NCI-H345 (cell line): ENCODE results near the gene NPIPB9.
"Not testable (repeated sequence)": the region's sequence is repeated elsewhere in the genome, so short reads cannot be mapped to it uniquely, and the experiment has no call there.

Experiments used
- DNase-seq: peaks from one replicate; lab custom pipeline; 2025; lab: John Stamatoyannopoulos, UW

NPIPB9 gene

GRCh38 chr16:28751487-28751886 is at the start of gene NPIPB9:
NPIPB9 (plus strand) TSS chr16:28751787.
- not testable (repeated sequence) for DNase-seq

- not testable (repeated sequence) for DNase-seq
Measured at GRCh38 chr16:28704246-28704645, 47.3 kb upstream of the NPIPB9 start.

DNA sequence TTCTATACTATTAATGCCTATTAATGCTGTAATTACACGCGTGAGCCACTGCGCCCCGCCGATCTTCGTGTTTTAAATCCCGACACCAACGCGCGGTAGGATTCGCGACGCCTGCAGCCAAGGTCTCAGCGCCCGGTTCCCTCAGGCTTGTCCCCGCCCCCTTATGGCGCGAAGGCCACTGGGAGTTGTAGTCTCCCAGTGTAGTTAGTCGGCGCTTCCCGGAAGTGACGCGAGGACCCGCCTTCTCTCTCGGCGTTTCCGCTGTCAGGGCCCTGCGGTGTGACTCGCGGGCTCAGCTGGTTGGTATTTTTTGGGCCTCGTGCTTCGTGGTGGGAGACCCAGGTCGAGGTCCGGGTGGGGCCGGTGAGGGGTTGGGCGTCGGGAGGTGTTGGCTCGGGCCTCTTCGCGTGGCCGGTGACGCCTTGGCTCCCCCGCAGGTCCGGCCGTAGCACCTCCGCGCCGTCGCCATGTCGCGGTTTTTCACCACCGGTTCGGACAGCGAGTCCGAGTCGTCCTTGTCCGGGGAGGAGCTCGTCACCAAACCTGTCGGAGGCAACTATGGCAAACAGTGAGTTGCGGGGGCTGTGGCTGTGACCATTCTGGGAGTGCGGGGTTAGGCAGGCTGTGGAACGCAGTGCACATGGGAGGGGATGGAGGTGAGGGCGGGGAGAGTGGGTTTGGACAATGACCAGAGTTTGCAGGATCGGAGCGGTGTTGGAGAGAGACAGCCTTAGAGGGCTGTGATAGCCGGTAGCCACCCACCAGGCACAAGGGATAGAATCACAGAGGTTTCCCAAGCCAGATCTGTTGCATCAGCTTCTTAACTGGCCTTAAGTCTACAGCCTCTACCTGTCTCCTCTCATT is 40.1 kb upstream of the NPIPB9 start, which contains the start of gene EIF3C:
Gene EIF3C, plus strand, starts transcription at position 245 of the 864 bp plus-strand sequence. Its CDS starts 223 bp downstream, at position 468.
- DNase-seq = not testable (repeated sequence)

- DNase-seq = not testable (repeated sequence)
Measured at GRCh38 chr16:28722852-28723650, 28.5 kb upstream of the NPIPB9 start.

- DNase-seq = not testable (repeated sequence)
Measured at GRCh38 chr16:28731253-28731652, 20.3 kb upstream of the NPIPB9 start.

GRCh38 chr16:28732455-28733124 is 19.0 kb upstream of the NPIPB9 start:
- DNase-seq = not testable (repeated sequence)

DNA sequence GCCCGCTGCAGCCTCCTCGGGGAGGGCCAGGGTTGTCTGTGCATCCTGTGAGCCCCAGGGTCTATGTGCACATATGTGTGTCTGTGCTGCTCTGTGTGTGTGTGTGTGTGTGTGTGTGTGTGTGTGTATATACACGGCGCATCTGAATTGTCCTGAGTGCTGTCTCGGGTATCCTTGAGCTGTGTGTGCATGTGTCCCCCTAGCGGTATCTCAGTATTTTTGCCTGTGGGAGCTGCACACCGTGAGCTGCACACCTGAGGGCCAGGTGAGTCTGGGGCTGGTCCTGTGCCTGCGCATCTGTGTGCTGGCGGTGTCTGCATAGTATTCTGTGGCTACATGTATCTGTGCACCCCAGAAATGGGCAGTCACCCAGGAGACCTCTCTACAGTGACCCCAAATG is 11.8 kb upstream of the NPIPB9 start:
- not testable (repeated sequence) for DNase-seq

DNA sequence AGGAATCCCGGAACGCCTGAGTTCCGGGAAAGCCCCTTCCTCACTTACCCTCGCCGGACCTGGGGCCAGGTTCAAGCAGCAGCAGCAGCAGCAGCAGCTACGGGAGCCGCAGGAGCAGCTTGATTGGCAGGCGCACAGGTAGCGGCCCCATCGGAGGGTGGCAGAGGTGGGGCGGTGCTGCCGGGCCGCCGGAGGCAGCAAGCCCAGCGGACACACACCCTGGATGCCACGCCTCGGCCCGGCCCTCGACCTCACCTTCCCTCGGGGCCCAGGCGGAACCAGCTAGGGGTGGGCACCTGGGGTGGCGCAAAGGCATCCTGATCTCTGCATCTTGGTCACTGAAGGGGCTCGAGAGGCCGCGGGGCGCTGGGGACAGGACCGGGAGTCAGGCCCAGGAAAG is 11.0 kb upstream of the NPIPB9 start:
- DNase-seq = not testable (repeated sequence)

DNA sequence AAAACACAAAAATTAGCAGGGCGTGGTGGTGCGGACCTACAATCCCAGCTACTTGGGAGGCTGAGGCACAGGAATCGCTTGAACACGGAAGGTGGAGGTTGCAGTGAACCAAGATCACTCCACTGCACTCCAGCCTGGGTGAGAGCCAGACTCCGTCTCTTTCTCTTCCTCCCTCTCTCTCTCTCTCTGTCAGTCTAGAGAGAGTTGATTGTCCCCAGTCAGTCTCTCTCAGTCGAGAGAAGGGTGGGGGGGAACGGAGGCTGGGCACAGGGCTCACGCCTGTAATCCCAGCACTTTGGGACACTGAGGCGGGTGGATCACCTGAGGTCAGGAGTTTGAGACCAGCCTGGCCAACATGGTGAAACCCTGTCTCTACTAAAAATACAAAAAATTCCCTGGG is 10.3 kb upstream of the NPIPB9 start:
- DNase-seq = not testable (repeated sequence)

GRCh38 chr16:28746618-28747350 is 4.8 kb upstream of the NPIPB9 start:
- not testable (repeated sequence) for DNase-seq

DNA sequence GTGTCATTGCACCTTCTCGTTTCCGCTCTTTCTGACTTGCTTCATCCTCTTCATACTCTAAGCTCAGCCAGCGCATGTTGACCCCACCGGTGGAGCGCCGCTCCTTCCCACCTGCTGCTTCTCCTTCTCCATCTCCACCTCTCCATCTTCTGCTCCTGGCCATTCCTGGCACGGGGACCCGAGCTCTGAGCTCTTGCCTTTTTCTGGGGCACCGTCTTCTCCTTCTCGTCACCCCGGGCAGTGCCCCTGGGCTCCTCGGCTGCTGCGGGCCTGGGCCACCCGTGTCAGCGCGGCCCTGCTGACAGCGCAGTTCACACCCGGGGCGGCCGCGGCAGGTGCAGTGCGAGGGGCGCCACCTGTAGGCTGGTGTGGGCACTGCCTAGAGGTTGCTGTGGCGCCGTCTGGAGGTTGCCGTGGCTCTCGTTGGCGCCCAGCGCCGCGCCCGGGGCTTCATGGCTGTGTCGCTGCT is 1.6 kb upstream of the NPIPB9 start:
- not testable (repeated sequence) for DNase-seq

- not testable (repeated sequence) for DNase-seq
Measured at GRCh38 chr16:28750469-28751067, 1.0 kb upstream of the NPIPB9 start.

GRCh38 chr16:28781697-28782096 is 30.1 kb downstream of the NPIPB9 start:
- not testable (repeated sequence) for DNase-seq

DNA sequence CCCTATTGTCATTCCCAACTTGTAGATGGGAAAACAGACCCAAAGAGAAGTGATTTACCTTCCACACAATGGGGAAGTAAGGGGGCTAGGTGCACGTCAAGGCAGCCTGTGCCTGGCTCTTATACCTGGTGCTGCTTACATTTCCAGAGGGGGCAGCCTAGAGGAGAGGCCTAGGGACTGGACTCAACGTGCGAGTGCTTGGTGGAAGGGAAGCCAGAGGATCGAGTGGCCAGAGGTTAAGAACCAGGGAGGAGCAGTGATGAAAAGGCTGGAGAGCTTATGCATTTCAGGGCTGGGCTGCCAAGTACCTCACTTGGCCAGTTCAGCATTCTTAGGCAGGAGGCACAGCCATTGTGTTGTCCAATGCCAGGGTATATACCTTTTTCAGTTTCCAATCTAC is 30.8 kb downstream of the NPIPB9 start:
- not testable (repeated sequence) for DNase-seq

- DNase-seq = not testable (repeated sequence)
Measured at GRCh38 chr16:28802235-28803019, 50.8 kb downstream of the NPIPB9 start.

- not testable (repeated sequence) for DNase-seq
Measured at GRCh38 chr16:28807445-28808120, 56.0 kb downstream of the NPIPB9 start.

- no peak for DNase-seq
Measured at GRCh38 chr16:28820016-28820415, 68.4 kb downstream of the NPIPB9 start.

GRCh38 chr16:28820546-28820945 is 69.0 kb downstream of the NPIPB9 start:
- not testable (repeated sequence) for DNase-seq

- no peak for DNase-seq
Measured at GRCh38 chr16:28821874-28822519, 70.4 kb downstream of the NPIPB9 start.
